IPS DF 6.9 (cell line): ENCODE data around the gene AGXT.

Experiments
- DNase-seq: peaks from one replicate; pipeline ENCODE4 v3.0.0-alpha.2; 2013; ENCODE audit warnings: low read depth, low spot score
- H3K27ac ChIP-seq: one replicate; pipeline ENCODE4 v1.5.1; 2013; ENCODE audit warnings: low read length, control low read depth
- H3K27me3 ChIP-seq: 2 replicates; pipeline ENCODE4 v1.6.1; 2013; ENCODE audit warnings: mild to moderate bottlenecking, low read length; ENCODE audit not compliant: control insufficient read depth, insufficient read depth
- H3K36me3 ChIP-seq: 2 replicates; pipeline ENCODE4 v1.6.1; 2013; ENCODE audit warnings: low read length; ENCODE audit not compliant: control insufficient read depth, insufficient read depth
- H3K4me1 ChIP-seq: 2 replicates; pipeline ENCODE4 v1.6.1; 2013; ENCODE audit warnings: low read length; ENCODE audit not compliant: control insufficient read depth, insufficient read depth
- H3K4me3 ChIP-seq: 2 replicates; pipeline ENCODE4 v1.5.1; 2013; ENCODE audit warnings: mild to moderate bottlenecking, low read length
- H3K9me3 ChIP-seq: 2 replicates; pipeline ENCODE4 v1.6.1; 2013; ENCODE audit warnings: low read length, inconsistent platforms; ENCODE audit not compliant: control insufficient read depth, insufficient read depth
- WGBS: extraction: QIAGEN DNeasy Blood & Tissue Kit; methylation state at CpG from one replicate; pipeline ENCODE4 v1.1.7; 2013; ENCODE audit warnings: mixed read lengths, missing lambda C conversion rate; ENCODE audit not compliant: insufficient read length, insufficient coverage; 5-methylcytosine and 5-hydroxymethylcytosine counted together

Gene AGXT

DNA sequence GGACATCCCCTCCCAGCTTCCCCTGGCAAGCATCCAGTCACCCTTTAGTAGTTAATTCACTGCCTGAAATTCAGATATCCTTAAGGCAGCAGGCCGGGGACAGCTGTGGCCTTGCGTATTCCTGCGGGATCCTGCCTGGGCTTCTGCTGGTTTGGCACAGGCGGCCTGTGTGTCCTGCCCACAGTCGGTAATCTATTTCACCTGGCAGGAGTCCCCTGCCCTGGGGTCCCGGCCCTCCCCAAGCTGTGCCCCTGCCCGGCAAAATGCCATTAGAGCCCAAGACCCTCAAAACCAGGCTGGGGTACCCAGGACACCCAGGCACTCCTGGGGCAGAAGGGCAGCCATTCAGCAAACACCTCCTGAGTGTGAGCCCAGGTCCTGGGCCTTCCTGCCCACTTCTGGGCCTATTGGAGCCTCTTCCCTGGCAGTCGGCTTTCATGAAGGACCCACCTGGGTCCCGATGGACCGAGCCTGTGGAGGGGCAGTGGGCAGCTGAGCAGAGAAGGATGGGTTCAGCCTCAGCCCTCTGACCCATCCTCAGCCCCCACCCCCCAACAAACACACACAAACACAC, 49.1 kb downstream of the AGXT start:
- H3K27me3 ChIP-seq = no peaks in the 10 kb centered on the region
- WGBS = no CpG with 5 or more reads among the region's 10 CpGs

DNA sequence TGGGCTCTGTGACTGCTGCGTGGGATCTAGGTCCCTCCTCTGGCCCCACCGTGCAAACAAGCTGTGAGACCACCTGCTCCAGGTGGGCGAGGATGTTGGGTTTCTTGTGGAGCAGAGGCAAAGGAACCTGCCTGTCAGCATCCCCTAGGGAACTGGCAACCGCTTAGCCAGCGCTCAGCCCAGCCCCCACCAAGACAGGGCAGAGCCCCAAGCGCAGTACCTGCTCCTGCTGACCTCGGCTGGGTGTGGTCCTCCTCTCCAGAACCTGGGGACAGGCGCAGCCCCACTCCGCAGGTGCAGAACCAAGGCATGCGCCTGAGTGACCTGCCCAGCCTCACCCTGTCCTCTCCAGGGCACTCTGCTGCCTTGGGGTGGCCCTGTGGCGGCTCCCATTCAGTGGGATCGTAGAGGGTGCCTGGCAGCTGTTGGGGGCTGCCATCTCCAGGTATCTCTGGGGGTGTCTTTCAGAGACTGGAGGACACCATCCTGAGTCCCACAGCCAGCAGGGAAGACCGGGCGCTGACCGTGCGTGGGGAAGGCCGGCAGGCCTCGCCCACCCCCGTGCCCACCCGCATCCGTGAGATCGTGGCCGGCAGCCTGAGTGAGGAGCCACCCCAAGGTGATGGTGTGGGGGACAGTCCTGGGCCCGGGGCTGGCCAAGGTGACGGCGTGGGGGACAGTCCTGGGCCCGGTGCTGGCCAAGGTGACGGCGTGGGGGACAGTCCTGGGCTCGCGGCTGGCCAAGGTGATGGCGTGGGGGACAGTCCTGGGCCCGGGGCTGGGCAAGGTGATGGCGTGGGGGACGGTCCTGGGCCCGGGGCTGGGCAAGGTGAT, 49.9 kb downstream of the AGXT start:
- no peak overlapping the region for H3K27ac ChIP-seq
- H3K4me3 ChIP-seq = no peak overlapping the region
- no peaks in the 10 kb centered on the region for H3K27me3 ChIP-seq
- 0 out of 2 replicates have a peak, but pooled peaks cover 4% of the 10 kb centered on the region for H3K4me1 ChIP-seq
- no CpG with 5 or more reads among the region's 36 CpGs for WGBS
- no peak for DNase-seq
- H3K9me3 ChIP-seq = no peaks in the 10 kb centered on the region
- no peaks in the 10 kb centered on the region for H3K36me3 ChIP-seq

More for the DNA sequence above, 49.1 kb downstream of the AGXT start:
- Histone ChIP-seq H3K4me3 (no peak overlapping the region), H3K36me3 (no peaks in the 10 kb centered on the region), H3K27ac (no peak overlapping the region), H3K9me3 (no peaks in the 10 kb centered on the region), H3K4me1 (0 out of 2 replicates have a peak, but pooled peaks cover 4% of the 10 kb centered on the region)
- no peak for DNase-seq

DNA sequence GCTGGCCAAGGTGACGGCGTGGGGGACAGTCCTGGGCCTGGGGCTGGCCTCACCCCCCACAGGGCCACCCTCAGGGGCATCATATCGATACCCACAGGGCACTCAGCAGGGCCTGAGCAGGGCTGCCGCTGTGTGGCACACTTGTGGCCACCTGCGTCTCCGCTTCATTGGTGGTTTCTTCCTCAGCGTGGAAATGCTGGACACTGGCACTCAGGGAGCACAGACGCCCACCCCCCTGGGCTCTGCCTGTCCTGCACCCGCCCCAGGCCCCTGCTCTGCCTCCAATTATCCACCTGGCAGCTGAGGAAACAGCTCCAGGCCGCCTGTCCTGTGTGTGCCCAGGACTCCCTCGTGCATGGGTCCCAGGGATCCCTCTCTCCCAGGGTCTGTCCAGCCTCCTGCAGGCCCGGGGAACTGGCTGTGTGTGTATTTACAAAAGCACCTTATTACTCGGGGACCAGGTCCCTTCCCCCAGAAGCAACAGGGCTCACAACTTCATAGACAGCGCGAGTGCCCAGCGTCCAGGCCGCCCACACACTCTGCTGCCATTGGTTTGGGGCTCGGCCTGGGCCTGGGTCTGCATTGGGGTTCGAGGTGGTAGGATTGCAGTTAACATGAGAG, 50.6 kb downstream of the AGXT start:
- Histone ChIP-seq H3K4me1 (0 out of 2 replicates have a peak, but pooled peaks cover 4% of the 10 kb centered on the region), H3K4me3 (no peak overlapping the region), H3K27ac (no peak overlapping the region), H3K9me3 (no peaks in the 10 kb centered on the region), H3K27me3 (no peaks in the 10 kb centered on the region), H3K36me3 (no peaks in the 10 kb centered on the region)
- DNase-seq = no peak
- WGBS = no CpG with 5 or more reads among the region's 19 CpGs

DNA sequence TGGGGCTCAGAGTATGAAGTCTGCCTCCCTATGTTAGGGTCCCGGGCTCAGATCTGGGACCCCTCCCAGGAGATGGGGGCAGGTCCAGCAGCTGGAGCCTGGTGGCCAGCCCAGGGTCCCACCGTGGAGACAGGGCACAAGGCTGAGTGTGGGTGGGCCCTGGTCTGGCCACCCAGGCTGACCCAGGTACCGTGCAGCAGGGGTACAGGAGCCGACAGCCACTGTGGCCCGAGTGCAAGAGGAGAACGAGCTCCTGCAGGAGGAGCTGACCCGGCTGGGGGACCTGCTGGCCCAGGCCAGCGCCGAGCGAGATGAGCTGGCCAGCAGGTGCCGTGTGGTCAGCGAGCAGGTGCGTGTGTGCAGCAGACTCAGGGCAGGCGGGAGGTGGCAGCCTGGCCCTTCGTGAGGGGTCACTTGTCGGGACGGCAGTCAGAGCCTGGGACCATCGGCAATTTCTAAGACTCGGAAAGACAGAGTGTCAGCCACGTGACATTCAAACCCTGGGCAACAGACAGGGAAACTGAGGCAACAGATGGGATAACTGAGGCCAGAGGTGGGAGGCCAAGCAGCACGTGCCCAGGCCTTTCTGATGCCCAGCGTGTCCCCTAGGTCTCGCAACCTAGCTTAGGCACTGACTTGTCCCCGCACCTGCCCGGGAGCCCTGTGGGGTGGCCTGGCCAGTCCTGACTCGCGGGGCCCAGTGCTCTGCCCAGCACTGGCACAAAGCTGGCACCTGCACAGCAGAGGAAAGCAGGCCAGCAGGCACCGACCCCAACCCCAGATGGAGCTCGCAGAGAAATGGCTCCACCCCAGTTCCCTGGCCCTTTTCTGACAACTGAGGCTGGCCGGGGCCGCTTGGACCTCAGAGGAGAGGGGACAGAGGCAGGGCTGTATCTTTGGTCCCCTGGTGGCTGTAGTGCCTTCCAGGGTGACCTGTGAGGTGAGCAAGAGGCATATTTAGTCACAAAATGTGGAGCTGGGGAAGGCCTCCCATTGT, 51.5 kb downstream of the AGXT start:
- WGBS = no CpG with 5 or more reads among the region's 31 CpGs
- DNase-seq = no peak
- Histone ChIP-seq H3K4me3 (no peak overlapping the region), H3K9me3 (no peaks in the 10 kb centered on the region), H3K36me3 (no peaks in the 10 kb centered on the region), H3K4me1 (peaks cover 4% of the 10 kb centered on the region; the same call in 1 of the 2 replicates), H3K27ac (no peak overlapping the region), H3K27me3 (no peaks in the 10 kb centered on the region)

DNA sequence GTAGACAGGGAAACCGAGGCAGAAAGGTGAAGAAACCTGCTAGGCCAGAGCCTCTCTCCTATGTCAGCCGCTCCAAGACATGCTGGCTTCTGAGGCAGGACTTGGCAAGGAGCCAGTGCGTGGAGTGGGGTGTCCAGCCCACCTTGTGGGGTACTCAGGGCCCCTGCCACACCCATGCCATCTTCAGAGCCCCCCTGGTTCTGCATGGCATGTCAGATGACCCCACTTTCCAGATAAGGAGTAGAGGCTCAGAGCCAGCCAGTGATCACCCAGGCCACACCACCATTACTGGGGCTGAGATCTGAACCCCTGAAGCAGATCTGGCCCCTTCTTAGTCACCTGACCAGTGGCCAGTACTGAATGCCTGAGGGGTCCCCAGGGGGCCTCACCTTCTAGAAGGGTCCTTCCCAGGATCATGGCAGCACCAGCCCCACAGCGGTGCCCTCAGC, 52.2 kb downstream of the AGXT start:
- Histone ChIP-seq H3K4me3 (no peak overlapping the region), H3K27me3 (no peaks in the 10 kb centered on the region), H3K36me3 (no peaks in the 10 kb centered on the region), H3K9me3 (no peaks in the 10 kb centered on the region), H3K4me1 (peaks cover 4% of the 10 kb centered on the region; the same call in 1 of the 2 replicates), H3K27ac (no peak overlapping the region)
- no peak for DNase-seq
- WGBS = no CpG with 5 or more reads among the region's 4 CpGs

DNA sequence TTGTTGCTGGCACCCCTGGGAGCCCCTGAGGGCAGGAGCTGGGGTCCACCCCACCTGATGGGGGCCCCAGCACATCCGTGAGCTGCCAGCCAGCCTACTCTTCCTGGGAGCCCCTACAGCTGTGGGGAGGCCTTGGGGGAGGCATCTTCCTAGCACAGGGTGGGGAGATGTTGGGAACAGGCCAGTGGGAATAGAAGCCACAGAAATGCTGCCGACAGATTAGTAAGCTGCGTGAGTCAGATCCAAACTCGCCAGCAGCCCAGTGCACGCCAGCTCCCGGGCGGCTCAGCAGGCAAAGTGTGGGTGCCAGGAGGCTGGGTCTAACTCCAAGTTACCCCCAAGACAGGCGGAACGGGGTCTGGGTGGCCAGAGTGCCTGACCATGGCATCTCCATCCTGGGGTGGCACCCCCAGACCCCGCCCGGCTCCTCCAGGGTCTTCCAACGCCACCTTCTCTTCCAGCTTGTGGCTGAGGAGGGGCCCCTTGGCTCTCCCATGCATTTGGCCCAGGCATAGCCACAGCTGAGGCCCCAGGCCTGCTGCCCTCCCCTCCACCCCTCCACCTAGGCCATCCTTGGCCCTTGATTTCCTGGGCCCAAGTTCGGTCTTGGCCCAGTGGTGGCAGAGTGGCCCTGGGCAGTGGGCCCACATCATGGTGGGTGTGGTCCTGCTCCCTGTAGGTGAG, 52.8 kb downstream of the AGXT start:
- no peak for DNase-seq
- H3K27me3 ChIP-seq = no peaks in the 10 kb centered on the region
- no peaks in the 10 kb centered on the region for H3K9me3 ChIP-seq
- H3K27ac ChIP-seq = no peak overlapping the region
- H3K4me3 ChIP-seq = no peak overlapping the region
- H3K36me3 ChIP-seq = no peaks in the 10 kb centered on the region; the same call in 1 of the 2 replicates
- no CpG with 5 or more reads among the region's 13 CpGs for WGBS
- peaks cover 4% of the 10 kb centered on the region; the same call in 1 of the 2 replicates for H3K4me1 ChIP-seq

DNA sequence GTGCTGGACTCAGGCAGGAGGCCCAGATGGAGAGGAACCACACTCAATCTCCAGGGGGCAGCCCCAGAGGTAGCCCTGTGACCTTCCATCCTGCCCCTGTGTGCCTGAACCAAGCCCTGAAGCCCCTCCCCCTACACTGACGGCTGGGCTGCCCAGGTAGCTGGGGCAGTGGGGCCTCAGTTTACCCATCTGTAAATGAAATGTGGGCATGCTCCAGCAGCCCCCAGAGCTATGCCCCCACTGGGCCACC, 53.3 kb downstream of the AGXT start:
- no peak for DNase-seq
- Histone ChIP-seq H3K36me3 (no peaks in the 10 kb centered on the region; the same call in 1 of the 2 replicates), H3K27ac (no peak overlapping the region), H3K4me3 (no peak overlapping the region), H3K4me1 (peaks cover 1% of the 10 kb centered on the region; the same call in 1 of the 2 replicates), H3K27me3 (no peaks in the 10 kb centered on the region), H3K9me3 (no peaks in the 10 kb centered on the region)
- no CpG with 5 or more reads among the region's 1 CpG for WGBS

DNA sequence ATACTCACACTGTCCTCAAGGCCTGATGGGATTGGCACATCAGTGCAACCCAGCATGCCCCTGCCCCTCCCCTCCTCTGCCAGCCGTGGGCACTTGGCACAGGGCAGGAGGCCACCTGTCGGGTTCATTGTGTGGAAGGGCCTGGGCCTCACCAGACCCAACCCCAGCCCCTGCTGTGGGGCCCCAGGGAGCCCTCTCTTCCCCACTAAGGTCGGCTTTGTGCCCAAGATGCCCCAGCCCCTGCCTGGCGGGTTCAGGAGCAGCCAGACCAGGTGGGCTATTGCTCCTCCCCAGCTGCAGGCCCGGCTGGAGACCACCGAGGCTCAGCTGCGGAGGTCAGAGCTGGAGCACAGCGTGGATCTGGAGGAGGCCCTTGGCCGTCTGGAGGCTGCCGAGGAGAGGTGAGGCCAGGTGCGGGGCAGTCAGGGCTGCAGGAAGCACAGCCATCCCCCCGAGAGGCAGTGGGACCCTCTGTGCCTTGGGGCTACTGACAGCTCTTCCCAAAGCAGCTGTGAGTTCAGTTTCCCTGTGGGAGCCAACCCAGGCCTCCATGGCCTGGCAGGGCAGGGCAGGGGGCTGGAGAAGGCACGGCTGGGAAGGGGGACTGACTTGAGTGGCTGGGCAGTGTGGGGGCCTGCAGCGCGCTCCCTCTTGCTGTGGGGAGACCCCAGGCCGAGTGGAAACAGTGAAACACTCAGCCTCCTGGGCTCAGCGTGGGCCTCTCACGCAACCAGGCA, 53.8 kb downstream of the AGXT start:
- no peak for DNase-seq
- Histone ChIP-seq H3K4me3 (no peak overlapping the region), H3K27me3 (no peaks in the 10 kb centered on the region), H3K27ac (no peak overlapping the region), H3K4me1 (no peaks in the 10 kb centered on the region; the same call in 1 of the 2 replicates), H3K36me3 (no peaks in the 10 kb centered on the region; the same call in 1 of the 2 replicates), H3K9me3 (no peaks in the 10 kb centered on the region)
- WGBS = no CpG with 5 or more reads among the region's 18 CpGs

DNA sequence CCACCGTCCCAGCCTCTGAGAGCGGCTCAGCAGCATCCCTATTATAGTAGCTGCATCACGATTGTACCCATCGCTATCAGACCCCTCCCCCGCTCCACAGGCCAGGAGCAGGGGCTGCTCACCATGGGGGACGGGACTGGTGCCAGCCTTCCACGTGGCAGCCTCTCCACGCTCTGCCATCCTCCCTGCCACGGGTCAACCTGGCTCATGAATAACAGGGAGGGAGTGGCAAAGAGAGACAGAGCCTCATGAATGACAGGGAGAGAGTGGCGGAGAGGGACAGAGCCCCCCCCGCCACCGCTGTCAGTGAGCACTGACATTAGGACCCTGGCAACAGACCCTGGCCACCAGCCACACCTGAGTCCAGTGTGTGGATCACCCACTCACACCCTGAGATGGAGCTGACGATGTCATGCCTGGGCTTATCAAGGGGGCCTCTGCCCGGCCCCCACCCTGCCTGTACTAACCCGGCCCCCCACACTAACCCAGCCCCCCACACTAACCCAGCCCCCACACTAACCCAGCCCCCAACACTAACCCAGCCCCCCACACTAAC, 54.4 kb downstream of the AGXT start:
- Histone ChIP-seq H3K27me3 (no peaks in the 10 kb centered on the region), H3K36me3 (no peaks in the 10 kb centered on the region; the same call in 1 of the 2 replicates), H3K9me3 (no peaks in the 10 kb centered on the region), H3K4me1 (no peaks in the 10 kb centered on the region; the same call in 1 of the 2 replicates), H3K4me3 (no peak overlapping the region), H3K27ac (no peak overlapping the region)
- no CpG with 5 or more reads among the region's 15 CpGs for WGBS
- no peak for DNase-seq
